HepG2 (cell line): ENCODE measurements around the gene PSMB10. TPM values are rescaled to one million over a fixed set of nuclear protein-coding genes. Genes with fewer than 3 reads are reported as not detected.

ENCODE experiments used
- CBX1 ChIP-seq: IDR thresholded peaks from one replicate; pipeline ENCODE4 v1.6.1; 2016; ENCODE audit warnings: antibody characterized with exemption, low read depth
- DNMT3B ChIP-seq: conservative IDR thresholded peaks from 2 replicates; pipeline ENCODE4 v1.6.1; 2016; ENCODE audit warnings: missing biosample characterization, control low read depth
- ELF1 ChIP-seq: sonication (generic); formaldehyde crosslinking; IDR thresholded peaks from 2 replicates; pipeline ENCODE4 v1.4.0; 2020; ENCODE audit warnings: missing genetic modification reagents
- MEF2D ChIP-seq: sonication (generic); formaldehyde crosslinking; IDR thresholded peaks from 2 replicates; pipeline ENCODE4 v1.5.1; 2020; ENCODE audit warnings: mild to moderate bottlenecking, missing genetic modification reagents
- MIER2 ChIP-seq: IDR thresholded peaks from 2 replicates; pipeline ENCODE4 v1.6.1; 2016; ENCODE audit warnings: missing biosample characterization, missing genetic modification reagents
- MIXL1 ChIP-seq: IDR thresholded peaks from 2 replicates; pipeline ENCODE4 v1.6.1; 2016
- NCOA2 ChIP-seq: sonication (generic); formaldehyde crosslinking; IDR thresholded peaks from 2 replicates; pipeline ENCODE4 v1.8.0; 2022; ENCODE audit warnings: inconsistent platforms
- NCOA5 ChIP-seq: sonication (generic); formaldehyde crosslinking; IDR thresholded peaks from 2 replicates; pipeline ENCODE4 v1.4.0; 2020; ENCODE audit warnings: missing genetic modification reagents
- NFIC ChIP-seq: IDR thresholded peaks from 2 replicates; pipeline ENCODE4 v1.6.1; 2012; ENCODE audit warnings: mild to moderate bottlenecking, low read length, inconsistent platforms
- NR2F1 ChIP-seq, 2 experiments: fragments of 450-650 bp in 1 of 2; formaldehyde crosslinking in 1 of 2; IDR thresholded peaks; 2 replicates each; pipeline versions ENCODE4 v1.5.0 to v1.6.1; 2016 to 2020; ENCODE audit warnings: mild to moderate bottlenecking in 1 of 2, missing compliant biosample characterization in 1 of 2, missing genetic modification reagents in 1 of 2, moderate library complexity in 1 of 2
- SAFB2 ChIP-seq: sonication (generic); formaldehyde crosslinking; IDR thresholded peaks from 2 replicates; pipeline ENCODE4 v1.5.1; 2020; ENCODE audit warnings: missing genetic modification reagents, low read depth, mild to moderate bottlenecking, borderline replicate concordance
- SIN3B ChIP-seq: fragments of 150-350 bp; IDR thresholded peaks from 2 replicates; pipeline ENCODE4 v1.6.1; 2014; ENCODE audit warnings: low read length
- SKI ChIP-seq: fragments of 450-650 bp; IDR thresholded peaks from one replicate; pipeline ENCODE4 v1.6.1; 2018; ENCODE audit warnings: mild to moderate bottlenecking; ENCODE audit not compliant: partially characterized antibody
- TBP ChIP-seq: sonication (generic); formaldehyde crosslinking; IDR thresholded peaks from 2 replicates; pipeline ENCODE4 v1.5.0; 2020; ENCODE audit warnings: missing genetic modification reagents
- THAP9 ChIP-seq: sonication (generic); formaldehyde crosslinking; IDR thresholded peaks from 2 replicates; pipeline ENCODE4; 2020; ENCODE audit warnings: missing genetic modification reagents, mild to moderate bottlenecking, borderline replicate concordance
- ZBTB3 ChIP-seq: sonication (generic); formaldehyde crosslinking; IDR thresholded peaks from 2 replicates; pipeline ENCODE4 v1.4.0; 2020; ENCODE audit warnings: low read depth, mild to moderate bottlenecking, moderate library complexity, missing genetic modification reagents, borderline replicate concordance
- ZFAT ChIP-seq: sonication (generic); formaldehyde crosslinking; conservative IDR thresholded peaks from 2 replicates; pipeline ENCODE4 v1.8.1; 2023; ENCODE audit warnings: missing genetic modification reagents, inconsistent platforms
- ZNF10 ChIP-seq: sonication (generic); formaldehyde crosslinking; IDR thresholded peaks from 2 replicates; pipeline ENCODE4 v1.4.0; 2020; ENCODE audit warnings: mild to moderate bottlenecking, low read depth, missing genetic modification reagents, borderline replicate concordance
- ZNF136 ChIP-seq: sonication (generic); formaldehyde crosslinking; IDR thresholded peaks from 2 replicates; pipeline ENCODE4 v1.8.1; 2022; ENCODE audit warnings: low read depth, mild to moderate bottlenecking, moderate library complexity, missing genetic modification reagents
- ZNF143 ChIP-seq: sonication (generic); formaldehyde crosslinking; IDR thresholded peaks from 2 replicates; pipeline ENCODE4 v1.4.0; 2020; ENCODE audit warnings: missing genetic modification reagents
- ZNF207 ChIP-seq: fragments of 450-650 bp; IDR thresholded peaks from 2 replicates; pipeline ENCODE4 v1.6.1; 2016; ENCODE audit warnings: antibody characterized with exemption, borderline replicate concordance
- ZNF567 ChIP-seq: sonication (generic); formaldehyde crosslinking; IDR thresholded peaks from 2 replicates; pipeline ENCODE4 v1.8.1; 2023; ENCODE audit warnings: mild to moderate bottlenecking, missing genetic modification reagents, borderline replicate concordance
- ZNF775 ChIP-seq: sonication (generic); formaldehyde crosslinking; IDR thresholded peaks from 2 replicates; pipeline ENCODE4 v1.4.0; 2020; ENCODE audit warnings: missing genetic modification reagents, mild to moderate bottlenecking, moderate library complexity, borderline replicate concordance
- ZNF782 ChIP-seq: sonication (generic); formaldehyde crosslinking; IDR thresholded peaks from 2 replicates; pipeline ENCODE4 v1.4.0; 2020; ENCODE audit warnings: missing genetic modification reagents, mild to moderate bottlenecking, borderline replicate concordance
- polyA plus RNA-seq, 8 experiments: library from polyadenylated mRNA; depleted of rRNA in 3 of 8; stranded (reverse) in 7 of 8; unstranded in 1 of 8; fragments of >200 nt; fragmentation: Illumina TruSeq in 4 of 8; extraction: Trizol in 4 of 8; gene quantifications; 2 replicates each; pipeline versions ENCODE4 v1.2.1 to v1.2.3, GENCODE V29; 2011 to 2016; ENCODE audit warnings: low read depth in 4 of 8, missing spikeins in 1 of 8, mixed read lengths in 1 of 8; ENCODE audit not compliant: insufficient read depth in 1 of 8
- total RNA-seq, 5 experiments: library from RNA; depleted of rRNA; stranded (reverse); fragments of >200 nt; fragmentation: Illumina TruSeq; extraction: Trizol; gene quantifications; 2 replicates each; pipeline ENCODE4 v1.2.3, GENCODE V29; 2016; ENCODE audit warnings: low read depth in 1 of 5
- TF ChIP-seq, protein P1 (sequence below): sonication (generic); formaldehyde crosslinking; IDR thresholded peaks from 2 replicates; pipeline ENCODE4 v1.5.0; 2020; ENCODE audit warnings: mild to moderate bottlenecking, missing genetic modification reagents, moderate library complexity

PSMB10 gene
- total and polyA plus RNA-seq, 2 of the 13 experiments (the other 11 are each of a cell fraction or from before 2014, with no cell fraction given), result 12.7 to 65.9 TPM

- TF ChIP-seq ZNF10 (CRISPR knock-in tag) (no peak), CBX1 (peak; percentile 64), ZFAT (CRISPR knock-in tag) (no peak), MIXL1 (CRISPR knock-in tag) (no peak; the same call in 1 of the 2 replicates), THAP9 (CRISPR knock-in tag) (peak; percentile 74; the same call in 1 of the 2 replicates), SAFB2 (CRISPR knock-in tag) (no peak; the same call in 1 of the 2 replicates), ZBTB3 (CRISPR knock-in tag) (peak; percentile 15; the same call in 1 of the 2 replicates), TBP (CRISPR knock-in tag) (no peak; the same call in 1 of the 2 replicates), NFIC (no peak), ZNF782 (CRISPR knock-in tag) (no peak; the same call in 1 of the 2 replicates), ZNF143 (CRISPR knock-in tag) (peak; percentile 19; the same call in 1 of the 2 replicates), NCOA2 (no peak), MIER2 (no peak; the same call in 1 of the 2 replicates), ELF1 (peak; percentile 38; the same call in 1 of the 2 replicates), ZNF136 (no peak), SKI (peak; percentile 85), SIN3B (no peak; the same call in 1 of the 2 replicates), ZNF775 (CRISPR knock-in tag) (no peak), ZNF567 (CRISPR knock-in tag) (peak; percentile 68; the same call in 1 of the 2 replicates), NR2F1 (CRISPR knock-in tag; IDR thresholded peaks at IDR 0.05) (peak; percentile 33 to 40; a peak in 2 of 4 replicates), MEF2D (CRISPR knock-in tag) (peak; percentile 73; the same call in 1 of the 2 replicates), ZNF207 (no peak), DNMT3B (CRISPR knock-in tag) (no peak), NCOA5 (CRISPR knock-in tag) (no peak)
- TF ChIP-seq, protein P1, sequence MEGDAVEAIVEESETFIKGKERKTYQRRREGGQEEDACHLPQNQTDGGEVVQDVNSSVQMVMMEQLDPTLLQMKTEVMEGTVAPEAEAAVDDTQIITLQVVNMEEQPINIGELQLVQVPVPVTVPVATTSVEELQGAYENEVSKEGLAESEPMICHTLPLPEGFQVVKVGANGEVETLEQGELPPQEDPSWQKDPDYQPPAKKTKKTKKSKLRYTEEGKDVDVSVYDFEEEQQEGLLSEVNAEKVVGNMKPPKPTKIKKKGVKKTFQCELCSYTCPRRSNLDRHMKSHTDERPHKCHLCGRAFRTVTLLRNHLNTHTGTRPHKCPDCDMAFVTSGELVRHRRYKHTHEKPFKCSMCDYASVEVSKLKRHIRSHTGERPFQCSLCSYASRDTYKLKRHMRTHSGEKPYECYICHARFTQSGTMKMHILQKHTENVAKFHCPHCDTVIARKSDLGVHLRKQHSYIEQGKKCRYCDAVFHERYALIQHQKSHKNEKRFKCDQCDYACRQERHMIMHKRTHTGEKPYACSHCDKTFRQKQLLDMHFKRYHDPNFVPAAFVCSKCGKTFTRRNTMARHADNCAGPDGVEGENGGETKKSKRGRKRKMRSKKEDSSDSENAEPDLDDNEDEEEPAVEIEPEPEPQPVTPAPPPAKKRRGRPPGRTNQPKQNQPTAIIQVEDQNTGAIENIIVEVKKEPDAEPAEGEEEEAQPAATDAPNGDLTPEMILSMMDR, result peak; percentile 13; the same call in 1 of the 2 replicates
These were observed 32.0 kb upstream of the PSMB10 start, which contains the start of gene SLC12A4 (continued) for GRCh38 chr16:67968400-67969253.
